ENCODE measurements around the gene CHCHD1.

DNA sequence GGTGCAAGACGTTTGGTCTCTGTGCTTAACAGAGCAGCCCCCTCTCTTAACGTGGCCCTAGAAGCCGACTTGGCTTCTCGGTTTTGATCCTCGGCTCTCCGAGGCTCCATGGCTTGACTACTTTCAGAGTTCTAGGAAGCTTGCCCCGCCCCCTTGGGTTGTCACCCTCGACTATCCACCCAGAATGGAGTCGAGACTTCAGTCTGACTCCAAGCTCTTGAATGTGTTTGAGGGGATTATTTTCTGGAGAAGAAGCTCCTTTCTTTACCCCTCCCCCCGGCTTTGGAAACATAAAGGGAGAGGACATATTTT lies 37.2 kb upstream of the CHCHD1 start:
- TF ChIP-seq POLR2A (IDR thresholded peaks at IDR 0.05): no peak
- TF ChIP-seq, protein P1, sequence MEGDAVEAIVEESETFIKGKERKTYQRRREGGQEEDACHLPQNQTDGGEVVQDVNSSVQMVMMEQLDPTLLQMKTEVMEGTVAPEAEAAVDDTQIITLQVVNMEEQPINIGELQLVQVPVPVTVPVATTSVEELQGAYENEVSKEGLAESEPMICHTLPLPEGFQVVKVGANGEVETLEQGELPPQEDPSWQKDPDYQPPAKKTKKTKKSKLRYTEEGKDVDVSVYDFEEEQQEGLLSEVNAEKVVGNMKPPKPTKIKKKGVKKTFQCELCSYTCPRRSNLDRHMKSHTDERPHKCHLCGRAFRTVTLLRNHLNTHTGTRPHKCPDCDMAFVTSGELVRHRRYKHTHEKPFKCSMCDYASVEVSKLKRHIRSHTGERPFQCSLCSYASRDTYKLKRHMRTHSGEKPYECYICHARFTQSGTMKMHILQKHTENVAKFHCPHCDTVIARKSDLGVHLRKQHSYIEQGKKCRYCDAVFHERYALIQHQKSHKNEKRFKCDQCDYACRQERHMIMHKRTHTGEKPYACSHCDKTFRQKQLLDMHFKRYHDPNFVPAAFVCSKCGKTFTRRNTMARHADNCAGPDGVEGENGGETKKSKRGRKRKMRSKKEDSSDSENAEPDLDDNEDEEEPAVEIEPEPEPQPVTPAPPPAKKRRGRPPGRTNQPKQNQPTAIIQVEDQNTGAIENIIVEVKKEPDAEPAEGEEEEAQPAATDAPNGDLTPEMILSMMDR (IDR thresholded peaks at IDR 0.05): no peak
